Measurements from ENCODE around the gene FAM151A.
"Not testable (repeated sequence)": the region's sequence is repeated elsewhere in the genome, so short reads cannot be mapped to it uniquely, and the experiment has no call there.

The FAM151A gene

DNA sequence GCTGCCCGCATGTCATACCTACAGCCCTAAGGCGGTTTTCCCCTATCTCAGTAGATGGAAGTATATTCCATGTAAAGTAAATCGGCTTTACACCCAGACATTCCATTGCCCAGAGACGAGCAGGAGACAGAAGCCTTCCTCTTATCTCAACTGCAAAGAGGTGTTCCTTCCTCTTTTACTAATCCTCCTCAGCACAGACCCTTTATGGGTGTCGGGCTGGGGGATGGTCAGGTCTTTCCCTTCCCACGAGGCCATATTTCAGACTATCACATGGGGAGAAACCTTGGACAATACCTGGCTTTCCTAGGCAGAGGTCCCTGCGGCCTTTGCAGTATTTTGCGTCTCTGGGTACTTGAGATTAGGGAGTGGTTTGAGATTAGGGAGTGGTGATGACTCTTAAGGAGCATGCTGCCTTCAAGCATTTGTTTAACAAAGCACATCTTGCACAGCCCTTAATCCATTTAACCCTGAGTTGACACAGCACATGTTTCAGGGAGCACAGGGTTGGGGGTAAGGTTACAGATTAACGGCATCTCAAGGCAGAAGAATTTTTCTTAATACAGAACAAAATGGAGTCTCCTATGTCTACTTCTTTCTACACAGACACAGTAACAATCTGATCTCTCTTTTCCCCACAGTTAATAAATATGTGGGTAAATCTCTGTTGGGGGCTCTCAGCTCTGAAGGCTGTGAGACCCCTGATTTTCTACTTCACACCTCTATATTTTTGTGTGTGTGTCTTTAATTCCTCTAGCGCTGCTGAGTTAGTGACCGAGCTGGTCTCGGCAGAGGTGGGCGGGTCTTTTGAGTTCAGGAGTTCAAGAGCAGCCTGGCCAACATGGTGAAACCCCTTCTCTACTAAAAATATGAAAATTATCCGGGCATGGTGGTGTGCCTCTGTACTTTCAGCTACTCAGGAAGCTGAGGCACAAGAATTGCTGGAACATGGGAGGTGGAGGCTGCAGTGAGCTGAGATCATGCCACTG is 13.4 kb upstream of the FAM151A start:
- DNase-seq, result not testable (repeated sequence)

DNA sequence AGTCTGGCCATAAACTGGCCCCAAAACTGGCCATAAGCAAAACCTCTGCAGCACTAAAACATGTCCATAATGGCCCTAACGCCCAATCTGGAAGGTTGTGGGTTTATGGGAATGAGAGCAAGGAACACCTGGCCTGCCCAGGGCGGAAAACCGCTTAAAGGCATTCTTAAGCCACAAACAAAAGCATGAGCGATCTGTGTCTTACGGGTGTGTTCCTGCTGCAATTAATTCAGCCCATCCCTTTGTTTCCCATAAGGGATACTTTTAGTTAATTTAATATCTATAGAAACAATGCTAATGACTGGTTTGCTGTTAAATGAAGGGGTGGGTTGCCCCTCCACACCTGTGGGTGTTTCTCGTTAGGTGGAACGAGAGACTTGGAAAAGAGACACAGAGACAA is 12.5 kb upstream of the FAM151A start:
- DNase-seq, result not testable (repeated sequence)

DNA sequence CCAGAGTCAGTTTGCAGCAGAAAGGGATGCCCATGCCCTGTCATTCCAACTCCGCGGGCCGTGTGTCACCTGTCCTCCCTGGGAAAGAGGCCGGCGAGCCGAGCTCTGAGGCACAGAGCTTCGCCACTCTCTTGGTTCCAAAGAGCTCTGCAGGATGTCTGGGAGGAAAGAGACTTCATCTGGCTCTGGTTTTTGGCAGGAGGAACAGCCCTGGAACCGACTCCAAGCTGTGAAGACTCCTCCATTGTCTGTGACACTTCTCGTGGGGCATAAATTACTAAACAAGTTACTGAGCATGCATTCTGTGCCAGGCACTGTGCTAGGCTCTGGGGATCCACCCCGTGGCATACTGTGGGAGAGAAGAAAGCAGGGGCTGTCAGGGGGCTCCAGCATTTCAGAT is 3.9 kb upstream of the FAM151A start:
- DNase-seq, result no peak

DNA sequence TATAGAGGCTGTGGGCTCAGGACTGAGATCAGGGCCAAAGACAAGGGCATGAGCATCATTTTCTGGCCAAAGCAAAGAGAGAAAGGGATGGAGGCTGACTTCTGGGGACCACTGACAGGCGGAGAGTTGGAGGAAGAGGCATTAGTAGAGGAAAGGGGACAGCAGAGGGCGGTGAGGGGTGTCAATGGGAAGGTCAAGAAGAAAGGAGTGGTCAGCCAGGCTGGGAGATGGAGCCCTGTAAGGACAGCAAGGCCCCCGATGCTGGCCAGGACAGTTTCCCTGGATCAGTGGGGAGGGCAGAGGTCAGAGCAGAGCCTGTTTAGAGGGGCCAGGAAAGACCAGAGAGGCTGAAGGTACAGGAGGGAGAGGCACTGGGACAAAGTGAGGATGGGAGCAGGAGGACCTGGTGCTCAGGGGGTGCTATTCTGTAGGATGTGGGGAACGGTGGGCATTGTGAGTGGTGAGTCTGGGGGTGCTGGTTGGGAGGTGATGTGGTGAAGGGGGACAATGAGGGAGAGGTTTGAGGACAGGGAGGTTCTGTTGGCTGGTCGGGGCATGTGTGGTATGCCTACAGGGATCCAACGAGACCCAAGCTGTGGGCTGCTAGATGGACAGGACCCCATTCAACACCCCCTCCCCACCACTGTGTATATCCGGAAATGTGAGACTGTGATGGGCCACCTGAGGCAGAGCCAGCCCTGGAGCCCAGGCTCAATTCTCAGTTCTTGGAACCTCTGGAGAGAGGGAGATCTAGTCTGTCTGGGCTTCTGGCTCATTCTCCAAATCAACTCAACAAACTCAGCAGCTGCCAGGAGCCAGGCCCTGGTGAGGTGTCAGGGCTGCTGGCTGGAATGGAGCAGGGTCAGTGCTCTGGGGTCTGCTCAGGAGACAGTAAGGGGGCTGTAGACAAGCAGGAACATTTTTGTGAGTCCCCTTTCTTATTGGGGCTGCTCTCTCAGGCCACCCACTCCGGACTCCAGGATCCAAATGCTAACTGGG is 1.4 kb upstream of the FAM151A start:
- DNase-seq, result no peak

DNA sequence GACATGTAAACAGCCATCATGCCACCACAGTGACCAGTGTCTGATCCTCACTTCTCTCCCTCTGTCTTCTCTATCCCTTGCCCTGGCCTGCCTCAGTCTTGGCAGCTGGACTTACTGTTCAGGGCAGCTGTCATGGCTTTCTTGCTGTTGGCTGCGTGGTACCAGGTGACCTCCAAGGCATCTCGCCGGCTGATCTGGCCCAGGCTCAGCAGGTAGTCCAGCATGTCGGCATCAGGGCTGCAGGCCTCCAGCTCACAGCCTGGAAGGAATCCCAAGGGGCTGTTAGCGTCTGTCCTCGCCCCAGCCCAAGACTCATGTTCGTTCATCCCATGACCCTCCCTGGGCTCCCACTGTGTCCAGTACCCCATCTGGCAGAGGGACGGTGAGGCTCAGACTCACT is 3.6 kb downstream of the FAM151A start:
- no peak for DNase-seq

DNA sequence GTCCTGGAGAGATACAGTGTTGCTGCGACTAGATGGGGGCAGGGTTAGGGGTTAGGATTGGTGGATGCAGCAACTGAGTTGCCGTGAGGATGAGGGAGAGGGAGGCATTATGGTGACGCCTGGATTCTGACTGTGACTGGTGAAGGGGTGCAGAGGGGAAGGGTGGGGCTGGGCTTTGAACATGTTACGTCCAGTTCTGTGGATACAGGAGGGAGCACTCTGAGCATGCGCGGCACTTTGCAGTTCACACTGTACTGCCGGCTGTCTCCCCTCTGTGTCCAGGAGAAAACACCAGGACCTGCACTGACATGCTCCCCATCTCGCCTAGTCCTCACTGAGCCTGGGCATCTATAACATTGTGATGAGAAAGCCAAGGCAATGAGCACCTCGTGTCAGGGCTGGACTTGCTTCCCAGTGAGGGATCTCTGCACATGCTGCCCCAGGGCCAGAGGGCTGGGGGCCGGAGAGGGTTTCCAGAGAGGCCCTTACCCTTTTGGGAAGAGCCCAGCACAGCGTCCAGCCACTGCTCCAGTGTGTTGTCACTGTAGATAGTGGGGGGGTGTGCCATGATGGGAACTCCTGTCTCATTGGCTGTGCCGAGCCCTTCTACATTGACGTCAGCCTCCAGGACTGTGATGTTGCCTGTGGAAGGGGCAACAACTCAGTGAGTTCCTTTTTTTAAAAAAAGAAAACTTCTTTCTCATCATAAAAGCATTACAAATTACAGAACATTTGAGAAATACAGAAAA is 7.6 kb downstream of the FAM151A start:
- DNase-seq, result no peak

DNA sequence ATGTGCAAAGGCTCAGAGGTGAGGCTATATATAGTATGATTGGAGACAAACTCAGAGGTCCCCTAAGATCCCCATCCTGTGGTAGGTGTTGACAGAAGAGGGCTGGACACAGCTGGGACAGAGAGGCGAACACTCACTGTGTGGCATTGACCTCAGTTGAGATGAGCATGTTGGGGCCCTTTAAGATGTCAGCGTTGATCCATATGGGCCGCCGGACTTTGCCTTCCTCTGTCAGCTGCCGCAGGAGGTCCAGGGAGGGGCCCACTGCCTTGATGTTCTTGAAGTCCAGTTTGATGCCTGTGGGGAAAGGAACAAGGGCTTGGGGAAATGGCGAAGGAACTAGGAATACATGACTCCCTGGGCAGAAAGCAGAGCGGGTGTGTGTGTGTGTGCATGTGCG is 8.8 kb downstream of the FAM151A start:
- DNase-seq, result no peak

DNA sequence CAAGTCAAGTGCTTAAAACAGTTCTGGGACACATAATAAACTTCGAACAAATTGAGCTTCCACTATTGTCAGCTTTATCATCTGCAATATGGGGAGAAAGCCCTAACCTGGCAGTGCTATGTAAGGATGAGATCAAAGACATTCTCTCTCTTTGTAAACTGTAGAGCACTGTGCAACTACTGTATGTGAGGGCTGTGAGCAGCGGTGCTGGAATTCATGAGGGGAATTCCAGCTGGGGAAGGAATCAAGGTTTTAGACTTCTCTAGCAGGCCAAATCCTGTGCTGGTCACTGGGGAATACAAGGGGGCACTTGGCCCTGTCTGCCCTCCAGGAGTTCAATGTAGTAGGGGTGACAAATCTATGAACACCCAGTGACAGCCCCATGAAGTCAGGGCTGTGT is 9.3 kb downstream of the FAM151A start:
- DNase-seq, result no peak

DNA sequence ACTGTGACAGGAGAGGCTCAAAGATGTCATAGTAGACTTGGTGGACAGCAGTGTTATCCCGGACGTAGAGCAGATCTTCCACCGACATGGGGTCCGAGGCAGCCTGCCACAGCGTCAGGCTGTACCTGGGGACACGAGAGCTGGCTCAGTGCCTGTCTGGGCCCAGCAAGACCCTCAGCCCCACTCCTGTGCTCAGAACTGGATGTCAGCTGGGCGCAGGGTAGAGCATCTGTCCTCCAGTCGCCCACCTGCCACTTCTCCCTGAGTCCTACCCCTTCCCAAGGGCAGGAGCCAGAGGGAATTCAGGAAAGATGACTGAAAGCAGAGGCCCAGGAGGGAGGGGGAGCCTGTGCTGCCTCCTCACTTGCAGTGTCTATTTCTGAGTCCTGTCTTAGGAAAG is 11.7 kb downstream of the FAM151A start:
- DNase-seq, result no peak

DNA sequence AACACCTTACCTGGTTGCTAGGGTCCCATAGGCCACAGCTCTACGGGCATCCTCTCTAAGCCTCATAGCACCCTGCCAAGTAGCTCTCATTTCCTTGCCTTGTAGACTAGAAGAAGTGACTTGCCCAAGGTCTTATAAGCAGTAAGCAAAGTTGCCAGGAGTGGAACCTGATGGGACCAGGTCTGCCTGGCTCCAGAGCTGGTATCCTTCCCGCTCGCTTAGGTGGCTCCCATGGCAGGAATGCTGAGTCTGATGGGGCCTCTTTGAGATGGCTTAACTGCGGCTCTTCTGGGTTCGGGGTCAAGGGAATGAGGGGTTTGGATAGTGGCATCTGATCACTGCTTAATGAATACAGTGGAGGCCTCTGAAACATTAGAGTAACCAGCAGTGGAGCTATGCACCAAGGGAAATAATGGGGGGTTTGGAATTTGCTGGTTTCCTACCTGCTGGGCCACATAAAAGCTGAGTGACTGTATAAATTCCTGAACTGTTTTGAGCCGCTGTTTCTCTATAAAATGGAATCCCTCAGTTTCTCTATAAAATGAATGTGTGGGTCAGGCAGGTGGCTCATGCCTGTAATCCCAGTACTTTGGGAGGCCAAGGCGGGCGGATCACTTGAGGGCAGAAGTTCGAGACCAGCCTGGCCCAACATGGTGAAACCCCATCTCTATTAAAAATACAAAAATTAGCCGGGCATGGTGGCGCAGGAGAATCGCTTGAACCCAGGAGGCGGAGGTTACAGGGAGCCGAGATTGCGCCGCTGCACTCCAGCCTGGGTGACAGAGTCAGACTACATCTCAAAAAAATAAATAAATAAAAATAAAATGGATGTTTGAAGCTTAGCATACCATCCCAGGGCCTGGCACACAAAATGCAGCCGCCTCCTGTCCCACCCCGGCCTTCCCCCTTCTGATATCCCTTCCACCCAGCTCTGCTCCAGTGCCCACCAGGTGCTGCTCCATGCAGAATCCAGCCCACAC is 12.4 kb downstream of the FAM151A start:
- no peak for DNase-seq

DNA sequence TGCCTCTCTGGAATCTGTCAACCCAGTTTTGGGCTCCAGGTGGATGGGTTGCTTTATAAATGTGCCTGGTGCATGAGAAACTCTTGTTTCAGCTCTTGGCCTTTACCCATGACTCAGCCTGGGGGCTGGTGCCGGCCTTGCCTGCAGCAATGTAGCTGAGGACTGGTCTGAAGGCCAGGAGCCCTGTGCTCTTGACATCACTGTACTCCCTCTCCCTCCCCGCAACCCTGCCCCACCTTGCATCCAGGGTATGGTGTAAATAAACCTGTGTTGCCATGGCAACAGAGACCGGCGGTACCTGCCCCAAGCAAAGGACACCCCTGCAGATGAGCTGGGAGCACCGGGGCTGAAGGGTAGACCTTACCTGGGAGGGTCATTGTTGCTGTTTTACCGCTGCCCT is 13.3 kb downstream of the FAM151A start:
- no peak for DNase-seq

DNA sequence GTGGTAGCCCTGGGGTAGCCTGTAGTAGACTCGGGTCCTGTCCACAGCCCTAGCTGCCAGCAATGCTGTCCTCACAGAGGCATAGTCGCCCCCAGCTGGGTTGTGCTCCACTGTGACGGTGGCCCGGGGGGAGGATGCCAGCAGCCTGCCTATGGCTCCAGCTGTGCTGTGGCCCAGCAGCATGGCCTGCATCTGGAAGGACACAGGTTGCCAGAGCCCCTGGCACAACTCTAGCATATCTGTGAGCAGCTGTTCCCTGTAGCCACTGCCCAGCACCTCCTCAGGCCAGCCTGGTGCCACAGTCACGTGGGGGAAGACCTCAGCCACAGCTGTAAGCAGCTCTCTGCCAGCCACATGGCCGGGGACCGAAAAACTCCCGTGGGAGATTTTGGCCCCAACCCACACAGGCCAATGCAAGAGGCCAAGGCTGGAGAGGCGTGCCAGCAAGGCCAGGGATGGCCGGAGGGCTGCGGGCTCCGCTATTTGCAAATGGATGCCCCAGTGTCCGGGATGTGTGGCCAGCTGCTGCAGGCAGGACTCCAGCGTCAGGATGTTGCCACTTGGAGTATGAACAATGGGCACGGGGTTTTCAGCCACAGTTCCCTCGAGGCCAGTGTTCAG is 13.9 kb downstream of the FAM151A start:
- DNase-seq, result no peak

DNA sequence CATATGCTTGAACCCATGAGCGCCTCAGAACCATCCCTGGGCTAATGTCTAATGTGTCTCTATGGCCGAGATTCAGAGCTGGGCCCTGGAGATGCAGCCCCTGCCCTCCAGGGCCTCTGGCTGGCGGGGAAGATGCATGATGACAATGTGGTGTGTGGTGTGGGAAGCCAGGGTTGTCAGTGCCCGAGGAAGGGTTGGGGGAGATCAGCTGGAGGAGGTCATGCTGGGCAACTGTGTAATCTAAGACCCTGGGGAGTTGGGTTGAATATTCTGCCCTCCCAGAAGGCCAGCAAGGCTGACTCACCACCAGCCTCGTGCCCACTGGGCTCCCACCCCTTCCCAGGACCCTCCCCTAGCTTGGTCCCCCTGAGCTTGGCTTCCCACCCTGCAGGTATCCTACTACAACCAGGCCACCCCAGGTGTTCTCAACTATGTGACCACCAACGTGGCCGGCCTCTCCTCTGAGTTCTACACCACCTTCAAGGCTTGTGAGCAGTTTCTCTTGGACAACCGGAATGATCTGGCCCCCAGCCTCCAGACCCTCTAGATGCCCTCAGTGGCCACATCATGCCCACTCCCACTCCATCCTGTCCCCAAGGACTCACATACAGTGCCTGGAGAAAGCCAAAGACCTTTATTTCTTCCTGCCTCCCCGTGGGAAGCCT is 14.6 kb downstream of the FAM151A start:
- DNase-seq, result no peak

DNA sequence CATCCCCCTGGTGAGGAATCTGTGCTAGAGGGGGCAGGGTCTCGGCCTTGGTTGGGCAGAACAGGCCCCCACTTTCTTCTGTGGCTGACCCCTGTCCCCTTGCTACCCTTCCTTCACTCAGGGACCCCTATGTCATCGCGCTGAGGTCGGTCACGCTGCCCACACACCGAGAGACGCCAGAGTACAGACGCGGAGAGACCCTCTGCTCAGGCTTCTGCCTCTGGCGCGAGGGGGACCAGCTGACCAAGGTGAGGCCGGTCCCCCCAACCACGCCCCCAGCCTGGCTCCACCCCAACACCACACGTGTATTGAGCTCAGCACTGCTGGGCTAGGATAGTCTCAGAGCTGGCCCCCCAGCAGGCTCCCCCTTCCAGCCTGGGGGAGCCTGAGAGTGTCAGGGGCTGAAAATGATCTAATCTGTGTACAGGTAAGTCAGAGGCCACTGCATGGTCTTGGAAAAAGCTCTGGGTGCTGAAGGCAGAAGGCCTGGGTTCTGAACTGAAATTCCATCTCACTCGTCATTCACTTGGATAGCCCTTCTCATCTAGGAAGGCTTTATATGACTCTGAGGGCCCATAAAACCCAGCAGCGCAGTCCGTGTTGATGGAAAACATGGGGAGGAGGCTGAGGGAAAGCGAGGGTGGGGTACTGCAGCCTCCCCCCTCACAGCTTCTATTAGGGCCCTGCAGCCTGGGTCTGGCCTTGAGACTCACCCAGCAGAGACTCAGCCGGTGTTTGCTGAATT is 15.3 kb downstream of the FAM151A start:
- no peak for DNase-seq

DNA sequence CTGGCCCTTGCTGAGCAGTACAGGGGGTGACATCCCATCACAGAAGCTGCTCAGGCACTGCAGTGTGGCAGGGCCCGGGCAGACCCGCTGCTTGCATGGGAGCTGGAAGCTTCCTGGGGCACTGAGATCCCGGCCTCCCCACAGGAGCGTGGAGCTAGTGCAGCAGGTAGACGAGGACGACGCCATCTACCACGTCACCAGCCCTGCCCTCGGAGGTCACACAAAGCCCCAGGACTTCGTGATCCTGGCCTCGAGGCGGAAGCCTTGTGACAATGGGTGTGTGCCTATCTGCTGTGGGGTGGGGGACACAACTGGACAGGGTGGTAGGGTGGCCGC is 16.4 kb downstream of the FAM151A start:
- DNase-seq, result no peak

DNA sequence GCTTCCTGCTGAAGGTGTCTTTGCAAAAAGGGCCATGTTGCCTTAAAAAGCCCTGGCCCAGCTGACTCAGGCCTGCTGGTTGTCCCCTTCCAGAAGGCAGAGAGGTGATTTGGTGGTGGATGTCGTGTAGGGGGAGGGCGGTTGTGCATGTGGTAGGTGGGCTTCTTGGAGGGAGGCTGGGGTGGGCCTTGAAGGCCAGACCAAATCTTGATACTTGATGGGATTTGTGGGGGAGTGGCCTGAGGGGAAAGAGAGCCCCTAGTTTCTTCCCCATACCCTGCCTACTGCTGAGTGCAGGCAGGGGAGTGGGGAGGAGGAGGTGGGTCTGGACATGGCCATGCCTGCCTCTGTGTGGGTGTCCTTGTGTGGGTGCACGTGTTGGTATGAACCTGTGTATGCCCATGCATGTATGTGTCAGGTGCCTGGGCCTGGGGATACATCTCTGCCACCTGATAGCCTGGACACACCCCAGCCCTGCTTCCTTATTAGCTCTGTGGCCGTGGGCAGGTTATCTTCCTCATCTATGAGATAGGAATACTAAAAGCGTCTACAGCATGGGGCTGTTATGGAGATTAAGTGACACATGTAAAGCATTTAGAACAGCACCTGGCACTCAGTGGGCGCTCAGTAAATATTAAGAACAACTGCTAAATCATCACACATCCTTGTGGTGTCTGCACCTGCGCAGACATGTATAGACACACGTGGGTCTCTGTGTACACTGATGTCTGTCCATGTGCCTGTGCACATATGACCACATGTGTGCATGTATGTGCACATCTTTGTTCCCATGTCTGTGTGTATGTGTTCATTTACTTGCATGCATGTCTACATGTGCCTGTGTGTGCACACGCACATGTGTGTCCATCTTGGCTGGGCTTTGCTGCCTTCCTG is 17.0 kb downstream of the FAM151A start:
- DNase-seq, result no peak

DNA sequence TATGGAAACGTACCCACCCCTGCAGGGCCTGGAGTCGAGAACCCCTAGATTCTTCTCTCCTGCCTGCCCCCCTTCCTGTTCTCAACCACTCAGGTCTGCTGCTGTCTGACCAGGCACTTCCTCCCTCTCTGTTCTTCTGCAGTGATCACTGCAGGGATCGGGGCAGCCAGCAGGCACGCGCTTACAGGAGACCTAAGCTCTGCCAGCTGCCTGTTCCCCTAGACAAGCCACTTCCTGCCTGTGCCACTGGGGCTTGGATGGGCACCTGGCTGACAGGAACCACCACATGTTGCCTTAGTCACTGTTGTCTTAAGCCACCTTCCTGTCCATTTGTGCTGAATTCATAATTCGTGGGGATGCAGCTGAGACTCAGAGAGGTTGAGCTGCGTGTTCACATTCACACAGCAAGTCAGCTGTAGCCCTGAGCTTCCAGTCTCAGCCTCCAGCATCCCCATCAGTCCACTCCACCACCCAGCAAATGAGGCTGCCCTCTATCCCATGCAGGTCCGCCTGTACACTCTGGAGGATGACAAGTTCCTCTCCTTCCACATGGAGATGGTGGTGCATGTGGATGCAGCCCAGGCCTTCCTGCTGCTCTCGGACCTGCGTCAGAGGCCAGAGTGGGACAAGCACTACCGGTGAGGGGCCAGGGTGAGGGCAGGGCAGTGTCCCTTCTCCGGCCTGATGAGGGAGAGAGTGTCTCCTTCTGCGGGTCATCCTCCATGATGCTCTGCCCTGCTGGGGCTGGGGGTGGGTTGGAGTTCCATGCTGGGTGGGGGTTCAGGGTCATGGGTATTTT is 18.6 kb downstream of the FAM151A start:
- DNase-seq, result no peak

DNA sequence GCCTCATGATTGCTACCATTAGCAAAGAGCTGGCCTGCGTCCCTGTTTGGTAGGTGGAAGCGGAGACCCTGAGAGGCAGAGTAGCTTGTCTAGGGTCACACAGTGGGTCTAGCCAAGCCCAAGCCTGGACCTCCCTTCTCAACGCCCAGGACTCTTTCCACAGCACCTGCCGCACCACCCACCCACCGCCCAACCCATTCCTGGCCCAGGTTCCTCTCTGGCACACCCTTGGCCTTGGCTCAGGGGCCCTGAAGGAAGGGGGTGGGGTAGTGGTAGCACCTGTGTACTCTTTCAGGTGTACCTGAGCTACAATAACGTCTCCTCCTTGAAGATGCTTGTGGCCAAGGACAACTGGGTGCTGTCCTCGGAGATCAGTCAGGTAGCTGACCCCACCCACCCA is 19.3 kb downstream of the FAM151A start:
- DNase-seq, result no peak

Data from NCI-H187 treated with DMSO at 0.1 percent for 48 hours (cell line).